ENCODE results near the gene SKOR2.

Gene SKOR2

GRCh38 chr18:47248115-47248603 is 3.3 kb downstream of the SKOR2 start:
- Histone ChIP-seq H3K27me3 (peaks cover 100% of the 10 kb centered on the region), H3K4me1 (ENCODE audit: control insufficient read depth in 1 of 2, insufficient read depth in 1 of 2, low read depth in 1 of 2, low read length in 1 of 2) (no peaks in the 10 kb centered on the region), H3K9me3 (no peaks in the 10 kb centered on the region), H3K4me3 (ENCODE audit: low read depth in 1 of 2, low read length in 1 of 2) (no peak overlapping the region), H3K27ac (no peak overlapping the region), H3K36me3 (no peaks in the 10 kb centered on the region)
- TF ChIP-seq CTCF (IDR thresholded peaks at IDR 0.05) = no peak

- no peak for TF ChIP-seq CTCF (IDR thresholded peaks at IDR 0.05)
- no peaks in the 10 kb centered on the region for H3K4me1 ChIP-seq (ENCODE audit: control insufficient read depth in 1 of 2, insufficient read depth in 1 of 2, low read depth in 1 of 2, low read length in 1 of 2)
- no peak overlapping the region for H3K27ac ChIP-seq
- H3K36me3 ChIP-seq = no peaks in the 10 kb centered on the region
- H3K27me3 ChIP-seq = peaks cover 100% of the 10 kb centered on the region
- no peaks in the 10 kb centered on the region for H3K9me3 ChIP-seq
- no peak overlapping the region for H3K4me3 ChIP-seq (ENCODE audit: low read depth in 1 of 2, low read length in 1 of 2)
Observed at GRCh38 chr18:47247416-47248114, 3.9 kb downstream of the SKOR2 start.

GRCh38 chr18:47247036-47247415 is 4.4 kb downstream of the SKOR2 start:
- TF ChIP-seq CTCF (IDR thresholded peaks at IDR 0.05) = no peak

GRCh38 chr18:47246027-47246971 is 5.2 kb downstream of the SKOR2 start:
- Histone ChIP-seq H3K27me3 (peaks cover 100% of the 10 kb centered on the region), H3K9me3 (no peaks in the 10 kb centered on the region), H3K27ac (no peak overlapping the region), H3K4me1 (ENCODE audit: control insufficient read depth in 1 of 2, insufficient read depth in 1 of 2, low read depth in 1 of 2, low read length in 1 of 2) (no peaks in the 10 kb centered on the region), H3K36me3 (no peaks in the 10 kb centered on the region), H3K4me3 (ENCODE audit: low read depth in 1 of 2, low read length in 1 of 2) (no peak overlapping the region)
- no peak for TF ChIP-seq CTCF (IDR thresholded peaks at IDR 0.05)

More at GRCh38 chr18:47247036-47247415, 4.4 kb downstream of the SKOR2 start:
- H3K4me1 ChIP-seq (ENCODE audit: control insufficient read depth in 1 of 2, insufficient read depth in 1 of 2, low read depth in 1 of 2, low read length in 1 of 2) = no peaks in the 10 kb centered on the region
- no peaks in the 10 kb centered on the region for H3K36me3 ChIP-seq
- no peak overlapping the region for H3K27ac ChIP-seq
- H3K27me3 ChIP-seq = peaks cover 100% of the 10 kb centered on the region
- H3K9me3 ChIP-seq = no peaks in the 10 kb centered on the region
- H3K4me3 ChIP-seq (ENCODE audit: low read depth in 1 of 2, low read length in 1 of 2) = no peak overlapping the region

GRCh38 chr18:47244086-47244485 is 7.4 kb downstream of the SKOR2 start:
- no peaks in the 10 kb centered on the region for H3K4me1 ChIP-seq (ENCODE audit: control insufficient read depth in 1 of 2, insufficient read depth in 1 of 2, low read depth in 1 of 2, low read length in 1 of 2)
- H3K9me3 ChIP-seq = no peaks in the 10 kb centered on the region
- H3K27me3 ChIP-seq = peaks cover 100% of the 10 kb centered on the region
- H3K4me3 ChIP-seq (ENCODE audit: low read depth in 1 of 2, low read length in 1 of 2) = no peak overlapping the region
- no peaks in the 10 kb centered on the region for H3K36me3 ChIP-seq
- TF ChIP-seq CTCF (IDR thresholded peaks at IDR 0.05) = no peak
- no peak overlapping the region for H3K27ac ChIP-seq

Measured in neutrophil (primary cell).